Activated T-cell treated with anti-CD3 and anti-CD28 coated beads, Interleukin-2, amount 50 U/mL, for 72 hours (primary cell): ENCODE measurements around the gene SUN5. TPM values are rescaled to one million over a fixed set of nuclear protein-coding genes. Genes with fewer than 3 reads are reported as not detected.

Source experiments
- ATAC-seq, 2 donors: fragments of 150-1000 bp; cut with Tn5 transposase; replicated peaks in 1 of 2; 2 replicates each; pipeline ENCODE4 v1.10.0; 2021; ENCODE audit warnings: moderate library complexity in 2 of 2, mild to moderate bottlenecking in 1 of 2
- DNase-seq, 2 donors: peaks; one replicate each; pipeline ENCODE4 v3.0.0; 2021 to 2022; ENCODE audit warnings: mixed read lengths in 1 of 2
- H3K27ac Mint-ChIP-seq: one replicate; pipeline ENCODE4 v1.8.0; 2022; ENCODE audit warnings: mild to moderate bottlenecking, moderate library complexity, mixed read lengths
- H3K27me3 Mint-ChIP-seq: one replicate; pipeline ENCODE4 v1.8.0; 2022; ENCODE audit warnings: low read depth, mixed read lengths
- H3K36me3 Mint-ChIP-seq, 2 donors: one replicate each; pipeline ENCODE4 v1.8.0; 2022; ENCODE audit warnings: mixed read lengths in 2 of 2, mild to moderate bottlenecking in 1 of 2; ENCODE audit not compliant: insufficient read depth in 2 of 2
- H3K4me1 Mint-ChIP-seq: one replicate; pipeline ENCODE4 v1.8.0; 2022; ENCODE audit warnings: low read depth, mixed read lengths
- H3K4me3 Mint-ChIP-seq, 2 donors: one replicate each; pipeline ENCODE4 v1.8.0; 2022; ENCODE audit warnings: mild to moderate bottlenecking in 2 of 2, mixed read lengths in 2 of 2, moderate library complexity in 2 of 2
- H3K9me3 Mint-ChIP-seq, 2 donors: one replicate each; pipeline ENCODE4 v1.8.0; 2022; ENCODE audit warnings: mixed read lengths in 2 of 2
- total RNA-seq, 2 donors: library from RNA; stranded (reverse); gene quantifications; one replicate each; pipeline ENCODE4 v1.2.3, GENCODE V29; 2022

Gene SUN5
- total RNA-seq, 2 donors from 2014 or later, result not detected

DNA sequence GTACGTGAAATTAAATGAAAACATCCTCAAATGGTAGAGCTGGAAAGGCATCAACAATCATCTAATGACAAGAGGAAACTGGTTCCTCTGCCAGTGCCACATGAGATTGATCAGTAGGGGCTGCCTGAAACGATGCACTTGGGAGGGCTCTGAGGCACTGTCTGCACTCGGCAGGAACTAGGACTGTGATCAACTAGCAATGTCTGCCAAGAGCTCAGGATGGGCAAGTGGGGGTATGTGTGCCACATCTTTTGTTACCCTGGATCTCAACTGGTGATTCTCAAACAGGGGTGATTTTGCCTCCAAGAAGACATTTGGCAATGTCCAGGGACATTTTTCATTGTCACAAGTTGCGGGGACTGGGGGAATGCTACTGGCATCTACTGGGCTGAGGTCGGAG, 29.1 kb upstream of the SUN5 start:
- no peak for ATAC-seq
- Mint-ChIP-seq H3K9me3 (peaks cover 5 to 9% of the 10 kb centered on the region in 2 donors), H3K27me3 (no peaks in the 10 kb centered on the region), H3K36me3 (no peaks in the 10 kb centered on the region), H3K4me1 (no peaks in the 10 kb centered on the region), H3K4me3 (no peak overlapping the region), H3K27ac (no peak overlapping the region)
- DNase-seq, result no peak

DNA sequence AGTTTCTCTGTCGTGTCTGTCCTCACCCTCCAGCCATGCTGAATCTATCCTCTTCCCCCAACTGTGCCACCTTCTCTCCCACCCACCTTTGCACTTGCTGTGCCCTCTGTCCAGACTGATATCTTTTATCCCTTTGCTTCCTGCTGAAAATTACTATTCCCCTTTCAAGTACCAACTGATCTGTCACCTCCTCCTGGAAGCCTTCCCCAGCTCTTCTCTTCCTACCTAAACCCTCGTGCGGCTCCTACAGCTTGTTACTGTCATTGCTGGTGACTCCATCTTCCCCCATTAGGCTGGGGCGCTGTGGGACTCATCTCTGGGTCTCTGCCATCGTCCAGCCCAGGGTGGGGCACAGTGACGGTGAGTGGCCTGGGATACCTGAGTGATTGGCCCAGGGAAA, 28.3 kb upstream of the SUN5 start:
- Mint-ChIP-seq H3K36me3 (no peaks in the 10 kb centered on the region), H3K27ac (no peak overlapping the region), H3K27me3 (no peaks in the 10 kb centered on the region), H3K4me1 (no peaks in the 10 kb centered on the region), H3K9me3 (peaks cover 0 to 4% of the 10 kb centered on the region in 2 donors), H3K4me3 (no peak overlapping the region)
- DNase-seq, result no peak
- no peak for ATAC-seq

- ATAC-seq, result no peak
- Mint-ChIP-seq H3K36me3 (no peaks in the 10 kb centered on the region), H3K4me3 (no peak within 1 kb of the TSS), H3K27me3 (no peaks in the 10 kb centered on the region), H3K27ac (no peak within 1 kb of the TSS), H3K9me3 (peaks cover 0 to 4% of the 10 kb centered on the region in 2 donors), H3K4me1 (no peaks in the 10 kb centered on the region)
- no peak for DNase-seq
Observed at GRCh38 chr20:33031531-33031930, 27.3 kb upstream of the SUN5 start, which contains the start of gene BPIFB6. Gene BPIFB6 (plus strand): TSS chr20:33031648. CDS start chr20:33031648, 0 bp downstream.

GRCh38 chr20:33030569-33030968, 26.3 kb upstream of the SUN5 start:
- ATAC-seq (no peak), DNase-seq (no peak)
- H3K27me3 Mint-ChIP-seq, result no peaks in the 10 kb centered on the region
- H3K36me3 Mint-ChIP-seq, result no peaks in the 10 kb centered on the region
- H3K27ac Mint-ChIP-seq, result no peak overlapping the region
- H3K4me1 Mint-ChIP-seq, result no peaks in the 10 kb centered on the region
- H3K9me3 Mint-ChIP-seq, result peaks cover 0 to 4% of the 10 kb centered on the region in 2 donors
- no peak overlapping the region for H3K4me3 Mint-ChIP-seq

GRCh38 chr20:33030076-33030475, 25.8 kb upstream of the SUN5 start:
- Mint-ChIP-seq H3K9me3 (peaks cover 0 to 4% of the 10 kb centered on the region in 2 donors), H3K4me1 (no peaks in the 10 kb centered on the region), H3K27me3 (no peaks in the 10 kb centered on the region), H3K4me3 (no peak overlapping the region), H3K27ac (no peak overlapping the region), H3K36me3 (no peaks in the 10 kb centered on the region)
- ATAC-seq, result no peak
- DNase-seq, result no peak

- Mint-ChIP-seq H3K27ac (no peak overlapping the region), H3K27me3 (no peaks in the 10 kb centered on the region), H3K4me1 (no peaks in the 10 kb centered on the region)
Observed at GRCh38 chr20:33028875-33029274, 24.6 kb upstream of the SUN5 start.

GRCh38 chr20:33027769-33028751, 23.8 kb upstream of the SUN5 start:
- no peak for ATAC-seq
- peaks cover 0 to under 1% of the 10 kb centered on the region in 2 donors for H3K9me3 Mint-ChIP-seq
- no peak for DNase-seq
- H3K27me3 Mint-ChIP-seq, result no peaks in the 10 kb centered on the region
- H3K27ac Mint-ChIP-seq, result no peak overlapping the region
- no peaks in the 10 kb centered on the region for H3K4me1 Mint-ChIP-seq
- H3K4me3 Mint-ChIP-seq, result no peak overlapping the region
- H3K36me3 Mint-ChIP-seq, result no peaks in the 10 kb centered on the region

More at GRCh38 chr20:33028875-33029274, 24.6 kb upstream of the SUN5 start:
- ATAC-seq (no peak), DNase-seq (no peak)
- Mint-ChIP-seq H3K36me3 (no peaks in the 10 kb centered on the region), H3K4me3 (no peak overlapping the region), H3K9me3 (peaks cover 0 to 4% of the 10 kb centered on the region in 2 donors)

GRCh38 chr20:33026779-33027759, 22.8 kb upstream of the SUN5 start:
- no peak for DNase-seq
- H3K9me3 Mint-ChIP-seq, result no peaks in the 10 kb centered on the region
- H3K36me3 Mint-ChIP-seq, result no peaks in the 10 kb centered on the region
- no peak overlapping the region for H3K27ac Mint-ChIP-seq
- ATAC-seq, result no peak
- no peaks in the 10 kb centered on the region for H3K4me1 Mint-ChIP-seq
- H3K4me3 Mint-ChIP-seq, result no peak overlapping the region
- H3K27me3 Mint-ChIP-seq, result no peaks in the 10 kb centered on the region

GRCh38 chr20:33026072-33026778, 22.0 kb upstream of the SUN5 start:
- DNase-seq, result no peak
- Mint-ChIP-seq H3K9me3 (no peaks in the 10 kb centered on the region), H3K27ac (no peak overlapping the region), H3K4me3 (no peak overlapping the region), H3K27me3 (no peaks in the 10 kb centered on the region), H3K36me3 (no peaks in the 10 kb centered on the region), H3K4me1 (no peaks in the 10 kb centered on the region)
- ATAC-seq, result no peak

GRCh38 chr20:33025318-33025876, 21.2 kb upstream of the SUN5 start:
- Mint-ChIP-seq H3K9me3 (no peaks in the 10 kb centered on the region), H3K4me3 (no peak overlapping the region), H3K4me1 (no peaks in the 10 kb centered on the region), H3K27ac (no peak overlapping the region), H3K36me3 (no peaks in the 10 kb centered on the region), H3K27me3 (no peaks in the 10 kb centered on the region)
- no peak for ATAC-seq
- DNase-seq, result no peak

GRCh38 chr20:33024609-33025317, 20.5 kb upstream of the SUN5 start:
- ATAC-seq (no peak), DNase-seq (no peak)
- Mint-ChIP-seq H3K4me1 (no peaks in the 10 kb centered on the region), H3K27ac (no peak overlapping the region), H3K4me3 (no peak overlapping the region), H3K36me3 (no peaks in the 10 kb centered on the region), H3K27me3 (no peaks in the 10 kb centered on the region), H3K9me3 (no peaks in the 10 kb centered on the region)

- ATAC-seq, result no peak
- Mint-ChIP-seq H3K4me3 (no peak overlapping the region), H3K9me3 (no peaks in the 10 kb centered on the region), H3K27me3 (no peaks in the 10 kb centered on the region), H3K36me3 (no peaks in the 10 kb centered on the region), H3K4me1 (no peaks in the 10 kb centered on the region), H3K27ac (no peak overlapping the region)
- DNase-seq, result no peak
Observed at GRCh38 chr20:33024243-33024560, 20.0 kb upstream of the SUN5 start.
